DND-41 (cell line): ENCODE data around the gene DYSF.

Experiments
- ATAC-seq: fragments of 200-7000 bp; cut with Tn5 transposase; 3 replicates; pipeline ENCODE4 v1.9.1; 2021; ENCODE audit warnings: low read depth; ENCODE audit not compliant: insufficient read depth
- DNase-seq: peaks from one replicate; pipeline ENCODE4 v3.0.0-alpha.2; 2020
- H2AFZ ChIP-seq: 2 replicates; pipeline ENCODE4 v1.6.0; 2012; ENCODE audit warnings: low read depth, low read length
- H3K27ac ChIP-seq: 2 replicates; pipeline ENCODE4 v1.5.1; 2012; ENCODE audit warnings: low read length, inconsistent platforms
- H3K27me3 ChIP-seq: fragments of 200-600 bp; sonication (generic); 2 replicates; pipeline ENCODE4 v1.6.0; 2012; ENCODE audit warnings: low read length, mild to moderate bottlenecking, inconsistent platforms; ENCODE audit not compliant: insufficient read depth, poor library complexity
- H3K36me3 ChIP-seq: 2 replicates; pipeline ENCODE4 v1.5.1; 2012; ENCODE audit warnings: low read length, inconsistent platforms; ENCODE audit not compliant: insufficient read depth
- H3K4me1 ChIP-seq: 2 replicates; pipeline ENCODE4 v1.5.1; 2012; ENCODE audit warnings: mild to moderate bottlenecking, low read length; ENCODE audit not compliant: insufficient read depth
- H3K4me2 ChIP-seq: 2 replicates; pipeline ENCODE4 v1.6.0; 2012; ENCODE audit warnings: mild to moderate bottlenecking, moderate library complexity, low read length, inconsistent platforms; ENCODE audit not compliant: insufficient read depth
- H3K4me3 ChIP-seq, 2 experiments: fragments of 200-600 bp in 1 of 2; shearing (Covaris generic) in 1 of 2; 2 replicates each; pipeline ENCODE4 v1.5.1; 2012 to 2016; ENCODE audit warnings: inconsistent platforms in 2 of 2, low read length in 2 of 2, mild to moderate bottlenecking in 2 of 2, low read depth in 1 of 2, moderate library complexity in 1 of 2
- H3K79me2 ChIP-seq: 2 replicates; pipeline ENCODE4 v1.6.0; 2012; ENCODE audit warnings: low read length, inconsistent platforms; ENCODE audit not compliant: insufficient read depth
- H3K9ac ChIP-seq: 2 replicates; pipeline ENCODE4 v1.6.0; 2012; ENCODE audit warnings: low read depth, mild to moderate bottlenecking, inconsistent platforms, low read length, moderate library complexity
- H3K9me3 ChIP-seq: 2 replicates; pipeline ENCODE4 v1.5.1; 2012; ENCODE audit warnings: low read length, moderate library complexity, mild to moderate bottlenecking, inconsistent platforms; ENCODE audit not compliant: insufficient read depth, severe bottlenecking
- H4K20me1 ChIP-seq: 2 replicates; pipeline ENCODE4 v1.6.0; 2012; ENCODE audit warnings: low read length; ENCODE audit not compliant: insufficient read depth
- CTCF ChIP-seq: IDR thresholded peaks from 2 replicates; pipeline ENCODE4 v1.5.1; 2012; ENCODE audit warnings: borderline replicate concordance, low read length, moderate library complexity, mild to moderate bottlenecking; ENCODE audit not compliant: poor library complexity, severe bottlenecking; ENCODE audit errors: extremely low read depth
- EZH2 ChIP-seq: IDR thresholded peaks from 3 replicates; pipeline ENCODE4 v1.6.1; 2012; ENCODE audit warnings: borderline replicate concordance, low read depth, mild to moderate bottlenecking, moderate library complexity, low read length, inconsistent platforms; ENCODE audit not compliant: severe bottlenecking

DYSF gene

GRCh38 chr2:71671203-71671854 lies 218.0 kb downstream of the DYSF start:
- Histone ChIP-seq H3K9me3 (no peaks in the 10 kb centered on the region), H3K4me2 (no peak overlapping the region), H2AFZ (no peak overlapping the region), H4K20me1 (no peaks in the 10 kb centered on the region), H3K27me3 (no peaks in the 10 kb centered on the region), H3K79me2 (no peaks in the 10 kb centered on the region), H3K9ac (no peak overlapping the region), H3K4me1 (no peaks in the 10 kb centered on the region), H3K27ac (no peak overlapping the region), H3K36me3 (no peaks in the 10 kb centered on the region), H3K4me3 (no peak overlapping the region)
- no peak for TF ChIP-seq EZH2
- TF ChIP-seq CTCF = no peak
- no peak for ATAC-seq
- DNase-seq = no peak

DNA sequence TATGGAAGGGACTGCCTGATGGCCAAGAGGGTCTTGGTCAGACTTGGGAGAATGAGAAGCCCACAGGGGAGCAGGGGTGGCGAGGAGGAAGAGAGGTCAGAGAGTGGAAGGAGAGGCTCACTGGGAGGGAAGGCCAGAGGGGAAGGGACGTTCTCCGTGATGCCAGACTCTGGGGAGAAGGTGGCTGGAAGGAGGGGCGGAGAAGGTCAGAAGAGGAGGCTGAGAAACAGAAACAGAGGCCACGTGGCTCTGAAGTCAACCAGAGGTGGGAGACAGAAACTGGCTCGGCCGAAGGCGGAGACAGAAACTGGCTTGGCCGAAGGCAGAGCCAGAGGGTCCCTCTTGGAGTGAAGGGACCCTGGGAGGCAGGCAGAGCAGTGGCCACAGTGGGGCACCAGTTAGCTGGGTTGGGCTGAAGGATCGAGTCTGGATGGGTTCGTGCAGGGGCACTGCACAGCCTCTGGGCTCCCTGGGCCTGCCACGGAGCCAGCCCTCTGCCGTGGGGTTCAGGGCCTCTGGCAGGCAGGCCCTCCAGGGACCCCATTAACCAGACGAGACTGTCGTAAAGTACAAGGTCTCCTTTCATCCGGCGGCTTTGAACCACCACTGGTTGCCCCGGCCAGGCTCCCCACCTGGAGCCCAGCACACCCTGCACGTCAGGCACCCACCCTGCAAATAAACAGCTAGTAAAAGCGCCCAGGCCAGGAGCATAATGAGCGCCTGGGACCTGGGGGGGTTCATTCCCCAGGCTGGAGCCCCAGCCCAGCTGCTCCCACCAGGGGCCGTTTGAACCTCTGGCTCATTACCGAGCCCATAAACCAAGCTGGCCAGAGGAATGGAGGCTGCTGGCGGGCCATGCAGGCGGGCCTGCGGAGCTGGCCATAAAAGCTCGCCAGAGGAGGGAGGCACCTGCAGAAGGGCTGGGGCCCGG lies 218.8 kb downstream of the DYSF start:
- Histone ChIP-seq H4K20me1 (no peaks in the 10 kb centered on the region), H3K36me3 (no peaks in the 10 kb centered on the region), H3K27ac (no peak overlapping the region), H3K79me2 (no peaks in the 10 kb centered on the region), H3K4me3 (no peak overlapping the region), H3K9ac (no peak overlapping the region), H2AFZ (no peak overlapping the region), H3K9me3 (no peaks in the 10 kb centered on the region), H3K27me3 (no peaks in the 10 kb centered on the region), H3K4me2 (no peak overlapping the region), H3K4me1 (no peaks in the 10 kb centered on the region)
- ATAC-seq (no peak), DNase-seq (no peak)
- TF ChIP-seq CTCF (no peak), EZH2 (no peak)

- DNase-seq (no peak), ATAC-seq (no peak)
- Histone ChIP-seq H3K9me3 (no peaks in the 10 kb centered on the region), H3K4me3 (no peak overlapping the region), H2AFZ (no peak overlapping the region), H3K4me1 (no peaks in the 10 kb centered on the region), H3K9ac (no peak overlapping the region), H4K20me1 (no peaks in the 10 kb centered on the region), H3K36me3 (no peaks in the 10 kb centered on the region), H3K79me2 (no peaks in the 10 kb centered on the region), H3K27ac (no peak overlapping the region), H3K27me3 (no peaks in the 10 kb centered on the region), H3K4me2 (no peak overlapping the region)
- no peak for TF ChIP-seq EZH2
- TF ChIP-seq CTCF = no peak
Observed at GRCh38 chr2:71672826-71673795, 219.8 kb downstream of the DYSF start.
